Measurements from ENCODE around the gene ATP11A.
A peak's percentile ranks its signal among the peaks of the same experiment; 100 is the strongest.
"Not testable (repeated sequence)": the region's sequence is repeated elsewhere in the genome, so short reads cannot be mapped to it uniquely, and the experiment has no call there.

ATP11A gene

GRCh38 chr13:112861876-112862615 lies 172.2 kb downstream of the ATP11A start:
- DNase-seq (ENCODE audit: low read depth) = no peak

GRCh38 chr13:112863356-112863755 lies 173.5 kb downstream of the ATP11A start:
- not testable (repeated sequence) for DNase-seq (ENCODE audit: low read depth)

DNA sequence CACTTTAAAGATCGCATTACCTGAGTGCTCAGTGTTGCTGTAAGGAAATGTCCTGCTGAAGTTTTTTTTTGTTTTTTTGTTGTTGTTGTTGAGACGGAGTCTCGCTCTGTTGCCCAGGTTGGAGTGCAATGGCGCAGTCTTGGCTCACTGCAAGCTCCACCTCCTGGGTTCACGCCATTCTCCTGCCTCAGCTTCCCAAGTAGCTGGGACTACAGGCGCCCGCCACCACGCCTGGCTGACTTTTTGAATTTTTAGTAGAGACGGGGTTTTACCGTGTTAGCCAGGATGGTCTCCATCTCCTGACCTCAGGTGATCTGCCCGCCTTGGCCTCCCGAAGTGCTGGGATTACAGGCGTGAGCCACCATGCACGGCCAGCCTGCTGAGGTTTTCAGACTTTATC lies 175.6 kb downstream of the ATP11A start:
- not testable (repeated sequence) for DNase-seq (ENCODE audit: low read depth)

- no peak for DNase-seq (ENCODE audit: low read depth)
Observed at GRCh38 chr13:112867301-112867711, 177.5 kb downstream of the ATP11A start.

- no peak for DNase-seq (ENCODE audit: low read depth)
Observed at GRCh38 chr13:112868308-112868707, 178.5 kb downstream of the ATP11A start.

GRCh38 chr13:112869202-112870050 lies 179.6 kb downstream of the ATP11A start:
- no peak for DNase-seq (ENCODE audit: low read depth)

GRCh38 chr13:112870051-112870331 lies 180.2 kb downstream of the ATP11A start:
- DNase-seq (ENCODE audit: low read depth) = no peak

DNA sequence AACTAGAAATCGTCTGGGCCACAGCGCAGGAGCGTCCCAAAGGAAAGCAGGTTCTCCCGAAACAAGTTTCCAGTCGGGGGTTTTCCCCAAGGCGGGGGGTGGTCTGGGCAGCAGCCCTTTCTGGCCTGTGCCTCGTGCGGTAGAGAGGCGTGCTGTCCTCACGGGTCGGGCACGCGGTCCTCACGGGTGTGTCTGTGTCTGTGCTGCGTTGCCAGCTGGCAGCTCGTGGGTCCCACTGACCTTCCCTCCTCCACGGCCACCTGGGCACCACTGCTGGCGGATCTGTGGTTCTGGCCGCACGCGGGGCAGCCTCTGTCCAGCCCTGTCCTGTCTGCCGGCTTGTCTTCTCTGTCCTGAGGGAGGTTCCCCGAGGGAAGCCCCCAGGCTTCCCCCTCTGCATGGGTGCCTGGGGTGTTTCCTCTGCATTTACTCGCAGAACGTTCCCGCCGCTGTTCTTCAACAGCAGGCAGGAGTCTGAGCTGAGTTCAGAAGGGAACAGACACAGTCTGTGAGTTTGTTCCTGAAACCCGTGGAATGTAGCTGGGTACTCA lies 181.0 kb downstream of the ATP11A start:
- DNase-seq (ENCODE audit: low read depth) = no peak

DNA sequence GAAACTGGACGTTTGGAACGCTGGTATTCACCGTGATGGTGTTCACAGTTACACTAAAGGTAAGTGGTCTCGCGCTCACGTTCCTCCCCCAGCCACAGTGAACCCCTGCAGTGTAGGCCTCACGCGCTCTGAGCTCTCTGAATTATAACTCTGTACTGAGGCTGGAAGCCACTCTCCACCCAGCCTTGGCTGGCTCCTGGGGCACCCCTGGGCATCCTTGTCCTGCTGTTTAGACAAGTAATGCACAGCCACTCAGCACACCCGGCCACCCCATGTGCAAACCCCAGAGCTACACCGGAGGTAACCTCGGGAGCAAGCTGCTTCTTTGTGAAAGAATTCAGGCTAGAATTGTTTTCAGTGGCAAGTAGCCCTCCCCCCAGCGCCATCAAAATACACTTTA lies 181.9 kb downstream of the ATP11A start:
- DNase-seq (ENCODE audit: low read depth) = no peak

- DNase-seq (ENCODE audit: low read depth) = not testable (repeated sequence)
Observed at GRCh38 chr13:112872657-112873631, 183.1 kb downstream of the ATP11A start.

DNA sequence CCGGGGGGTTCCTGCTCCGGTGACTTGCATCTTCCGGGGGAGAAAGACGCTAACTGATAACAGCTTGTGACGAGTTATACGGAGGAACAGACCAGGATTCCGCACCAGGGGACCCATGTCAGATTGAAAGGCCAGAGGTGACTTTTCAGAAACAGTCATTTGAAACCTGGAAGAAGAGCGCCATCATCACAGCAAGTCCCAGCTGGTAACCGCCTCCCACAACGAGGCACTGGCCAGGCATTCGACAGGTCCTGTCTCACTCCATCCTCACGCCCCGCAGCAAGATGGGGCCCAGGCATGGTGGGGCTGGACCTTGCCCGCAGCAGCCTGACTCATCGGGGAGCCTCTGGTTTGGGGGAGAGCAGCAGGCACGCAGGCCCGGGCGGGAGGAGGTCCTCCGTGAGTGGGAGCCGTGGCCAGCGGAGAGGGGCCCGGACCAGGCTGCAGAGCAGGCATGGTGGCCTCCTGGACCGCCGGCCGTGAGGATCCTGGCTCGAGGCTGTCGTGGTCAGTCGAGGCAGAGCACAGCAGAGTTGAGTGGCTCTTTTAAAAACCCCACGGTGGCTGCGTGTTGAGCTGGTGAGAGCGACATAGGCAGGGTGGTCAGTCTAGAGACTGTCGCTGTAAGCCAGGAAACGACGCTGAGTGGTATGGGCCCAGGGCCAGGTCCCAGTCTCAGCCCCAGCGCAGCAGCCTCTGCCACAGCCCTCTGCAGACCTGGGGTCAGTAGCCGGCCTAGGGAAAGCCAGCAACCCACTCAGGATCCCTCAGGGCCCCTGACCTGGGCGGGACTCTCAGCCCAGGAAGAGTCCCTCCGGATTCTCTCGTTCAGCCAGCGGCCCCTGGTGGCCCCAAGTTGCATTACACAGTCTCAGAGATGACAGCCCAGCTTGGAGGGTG lies 184.3 kb downstream of the ATP11A start:
- DNase-seq (ENCODE audit: low read depth) = peak; percentile 74

- no peak for DNase-seq (ENCODE audit: low read depth)
Observed at GRCh38 chr13:112874751-112875300, 185.0 kb downstream of the ATP11A start.

GRCh38 chr13:112875627-112876026 lies 185.8 kb downstream of the ATP11A start:
- no peak for DNase-seq (ENCODE audit: low read depth)

- no peak for DNase-seq (ENCODE audit: low read depth)
Observed at GRCh38 chr13:112876305-112877000, 186.6 kb downstream of the ATP11A start.

- no peak for DNase-seq (ENCODE audit: low read depth)
Observed at GRCh38 chr13:112877066-112877465, 187.2 kb downstream of the ATP11A start.

GRCh38 chr13:112877539-112877938 lies 187.7 kb downstream of the ATP11A start:
- DNase-seq (ENCODE audit: low read depth) = no peak

DNA sequence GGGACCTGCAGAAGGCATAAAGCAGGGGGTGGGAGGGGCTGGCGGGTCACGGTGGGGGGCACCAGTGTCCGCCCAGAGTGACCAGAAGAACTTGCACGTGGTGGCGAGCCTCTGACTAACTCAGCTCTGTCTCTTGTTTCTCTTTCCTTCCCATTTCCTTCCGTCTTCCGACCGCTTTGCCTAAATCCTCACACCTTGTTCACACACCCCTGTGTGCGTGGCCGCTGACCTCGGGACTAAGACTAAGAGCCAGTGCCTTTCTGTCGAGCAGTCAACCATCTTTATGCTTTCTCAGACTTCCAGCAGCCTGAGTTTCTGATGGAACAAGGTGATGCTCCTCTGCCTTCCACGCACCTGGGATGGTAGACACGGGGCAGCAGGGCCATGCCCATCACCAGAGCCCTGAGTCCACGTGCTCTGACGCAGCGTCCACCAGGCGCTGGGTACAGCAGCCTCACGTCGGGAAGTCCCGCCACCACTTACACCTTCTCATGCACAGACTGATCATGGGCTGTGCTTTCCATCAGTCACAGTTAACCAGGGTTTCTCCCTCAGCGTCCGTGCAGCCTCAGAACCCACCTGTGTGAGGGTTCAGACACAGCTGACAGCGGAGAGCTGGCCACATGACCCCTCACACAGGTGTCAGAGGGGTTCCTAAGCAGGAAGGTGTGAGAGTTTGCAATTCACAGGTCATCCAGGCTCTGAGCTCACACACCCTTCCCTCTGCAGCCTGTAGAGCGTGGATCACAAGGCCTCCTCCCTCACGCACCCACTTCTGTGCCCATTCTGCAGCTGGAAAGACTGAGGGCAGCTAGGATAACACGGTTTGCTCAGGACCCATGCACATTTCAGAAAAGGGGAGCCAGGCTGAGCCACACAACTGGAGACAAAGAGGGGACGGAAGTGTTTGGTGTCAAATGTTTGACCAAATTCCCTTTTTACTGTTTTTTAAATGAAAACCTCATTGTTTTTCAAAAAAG lies 188.4 kb downstream of the ATP11A start:
- no peak for DNase-seq (ENCODE audit: low read depth)

- no peak for DNase-seq (ENCODE audit: low read depth)
Observed at GRCh38 chr13:112879283-112879833, 189.5 kb downstream of the ATP11A start.
